Measurements from ENCODE around the gene TAF9B.
A peak's percentile ranks its signal among the peaks of the same experiment; 100 is the strongest.
"Not testable (repeated sequence)": the region's sequence is repeated elsewhere in the genome, so short reads cannot be mapped to it uniquely, and the experiment has no call there.

TAF9B gene, protein sequence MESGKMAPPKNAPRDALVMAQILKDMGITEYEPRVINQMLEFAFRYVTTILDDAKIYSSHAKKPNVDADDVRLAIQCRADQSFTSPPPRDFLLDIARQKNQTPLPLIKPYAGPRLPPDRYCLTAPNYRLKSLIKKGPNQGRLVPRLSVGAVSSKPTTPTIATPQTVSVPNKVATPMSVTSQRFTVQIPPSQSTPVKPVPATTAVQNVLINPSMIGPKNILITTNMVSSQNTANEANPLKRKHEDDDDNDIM

DNA sequence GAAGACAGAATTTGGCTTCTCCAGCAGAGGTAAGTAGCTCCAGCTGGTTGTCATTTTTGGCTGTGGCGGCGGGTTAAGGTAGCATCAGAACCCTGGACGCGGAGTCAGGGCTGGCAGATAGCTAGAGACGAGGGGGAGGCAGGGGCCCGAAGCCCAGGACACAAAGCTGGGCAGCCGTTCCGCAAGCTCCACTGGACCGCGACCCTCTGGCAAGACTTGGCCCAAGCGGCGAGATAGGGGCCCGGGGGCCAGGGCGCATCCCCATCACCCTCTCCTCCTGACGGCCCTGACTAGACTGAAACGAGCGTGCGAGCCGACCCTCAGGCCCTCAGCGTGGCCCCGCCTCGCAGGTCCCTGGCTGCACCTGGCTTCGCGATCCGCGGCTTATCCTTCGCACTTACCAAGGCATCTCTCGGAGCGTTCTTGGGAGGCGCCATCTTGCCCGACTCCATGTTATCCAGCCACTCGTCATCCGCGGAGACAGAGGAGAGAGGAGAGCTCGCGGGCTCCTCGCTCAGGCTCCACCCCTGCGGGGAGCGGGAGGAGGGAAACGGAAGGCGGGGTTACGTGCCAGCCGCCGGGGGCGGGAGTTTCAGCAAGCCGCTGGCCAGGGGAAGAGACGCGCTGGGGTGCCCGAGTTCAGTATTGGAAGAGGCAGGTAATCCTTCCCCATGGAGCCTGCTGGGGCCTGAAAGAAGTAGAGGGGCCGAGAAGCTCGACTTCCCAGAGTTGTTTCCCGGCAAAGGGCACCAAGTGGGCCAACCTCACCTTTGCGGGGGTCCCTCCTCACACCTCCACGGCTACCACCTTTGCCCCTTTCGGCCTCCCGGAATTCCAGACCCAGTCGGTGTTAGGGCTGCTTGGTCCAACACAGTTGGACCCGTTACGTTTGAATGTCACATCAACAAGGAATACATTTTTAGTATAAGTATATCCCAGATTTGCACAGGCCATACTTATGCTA lies at the start of gene TAF9B:
TSS of gene TAF9B (minus strand) at position 491 of the 964 bp plus-strand sequence. CDS start at position 452, 39 bp downstream.
- peak; percentile 83 for DNase-seq

DNA sequence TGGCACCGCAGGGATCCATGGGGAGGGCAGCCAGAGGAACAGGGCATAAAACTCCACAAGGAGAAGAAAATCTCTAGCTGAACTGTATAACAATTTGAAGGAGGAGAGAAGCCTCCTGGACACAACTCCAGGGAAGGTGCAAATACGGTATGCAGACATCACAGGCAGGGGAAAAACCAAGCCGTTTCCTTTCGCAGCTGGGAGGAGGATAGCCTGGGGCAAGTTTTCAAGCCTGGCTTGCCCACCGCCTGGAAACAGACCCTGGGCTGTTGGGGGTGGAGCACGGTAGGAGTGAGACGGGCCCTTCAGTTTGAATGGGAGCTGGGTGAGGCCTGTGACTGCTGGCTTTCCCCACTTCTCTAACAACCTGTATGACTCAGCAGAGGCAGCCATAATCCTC lies 43.4 kb upstream of the TAF9B start:
- DNase-seq, result no peak

DNA sequence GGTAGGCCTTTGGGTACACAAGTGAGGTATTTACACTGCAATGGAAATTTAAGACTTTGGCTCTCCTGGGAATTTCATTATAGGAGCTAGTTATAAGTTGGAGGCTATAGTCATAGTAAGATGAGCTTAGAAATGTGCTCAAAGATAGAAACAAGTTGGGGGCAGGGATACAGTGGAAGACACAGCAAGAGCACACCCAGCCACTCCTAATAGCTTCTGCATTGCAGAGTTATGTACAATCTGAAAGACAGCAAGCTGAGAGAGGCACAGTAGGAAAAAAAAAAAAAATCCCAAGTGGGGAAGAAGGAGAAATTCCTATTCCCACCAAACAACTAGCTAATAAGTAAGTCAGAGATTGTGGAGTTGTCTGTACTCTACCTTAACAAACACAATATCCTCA lies 41.9 kb upstream of the TAF9B start:
- no peak for DNase-seq

DNA sequence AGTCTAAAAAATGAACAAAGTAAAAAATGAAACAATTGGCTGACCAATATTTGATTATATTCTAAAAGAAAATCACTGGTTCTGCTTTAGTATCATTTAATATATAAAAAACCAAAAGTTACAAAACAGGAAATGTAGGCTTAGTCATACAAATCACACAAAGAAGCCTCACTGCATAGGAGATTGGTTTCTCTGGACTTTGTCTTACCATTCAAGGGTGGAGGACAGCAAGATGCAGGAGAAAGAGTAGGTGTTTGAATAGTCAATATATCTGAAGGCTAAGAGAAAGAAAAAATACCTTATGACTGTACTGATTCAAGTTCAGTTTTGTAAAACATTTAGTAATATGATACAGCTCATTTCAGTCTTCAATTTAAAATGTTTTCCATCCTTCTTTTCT lies 28.6 kb upstream of the TAF9B start:
- peak; percentile 5 for DNase-seq

DNA sequence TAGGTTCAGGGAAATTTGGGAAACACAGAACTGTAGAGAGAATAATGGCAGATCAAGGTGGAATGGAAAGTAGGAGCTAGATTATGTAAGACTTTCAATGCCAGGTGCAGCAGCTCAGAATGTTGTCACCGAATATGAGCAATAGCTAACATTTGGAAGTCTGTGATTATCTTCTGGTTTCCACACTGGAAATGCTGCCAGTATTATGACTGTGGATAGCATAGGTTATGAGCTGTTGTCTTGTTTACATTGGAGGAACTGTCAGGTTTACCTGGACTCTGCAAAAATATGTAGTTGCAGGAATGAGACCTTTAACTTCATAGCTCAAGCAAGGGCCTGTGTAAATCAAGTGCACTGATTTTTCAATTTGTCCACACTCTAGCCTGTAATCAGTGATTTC lies 26.0 kb upstream of the TAF9B start:
- DNase-seq, result no peak

DNA sequence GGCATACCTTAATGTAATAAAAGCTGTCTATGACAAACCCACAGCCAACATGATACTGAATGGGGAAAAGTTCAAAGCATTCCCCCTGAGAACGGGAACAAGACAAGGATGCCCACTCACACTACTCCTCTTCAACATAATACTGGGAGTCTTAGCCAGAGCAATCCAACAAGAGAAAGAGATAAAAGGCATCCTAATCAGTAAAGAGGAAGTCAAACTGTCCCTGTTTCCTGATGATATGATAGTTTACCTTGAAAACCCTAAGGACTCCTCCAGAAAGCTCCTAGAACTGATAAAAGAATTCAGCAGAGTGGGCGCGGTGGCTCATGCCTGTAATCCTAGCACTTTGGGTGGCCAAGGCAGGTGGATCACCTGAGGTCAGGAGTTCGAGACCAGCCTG lies 23.7 kb upstream of the TAF9B start:
- not testable (repeated sequence) for DNase-seq

DNA sequence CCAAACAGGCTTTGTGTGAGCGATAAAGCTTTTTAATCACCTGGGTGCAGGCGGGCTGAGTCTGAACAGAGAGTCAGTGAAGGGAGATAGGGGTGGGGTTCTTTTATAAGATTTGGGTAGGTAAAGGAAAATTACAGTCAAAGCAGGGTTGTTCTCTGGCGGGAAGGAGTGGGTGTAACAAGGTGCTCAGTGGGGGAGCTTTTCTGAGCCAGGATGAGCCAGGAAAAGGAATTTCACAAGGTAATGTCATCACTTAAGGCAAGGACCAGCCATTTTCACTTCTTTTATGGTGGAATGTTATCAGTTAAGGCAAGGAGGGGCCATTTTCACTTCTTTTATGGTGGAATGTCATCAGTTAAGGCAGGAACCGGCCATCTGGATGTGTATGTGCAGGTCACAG lies 21.3 kb upstream of the TAF9B start:
- DNase-seq, result not testable (repeated sequence)

DNA sequence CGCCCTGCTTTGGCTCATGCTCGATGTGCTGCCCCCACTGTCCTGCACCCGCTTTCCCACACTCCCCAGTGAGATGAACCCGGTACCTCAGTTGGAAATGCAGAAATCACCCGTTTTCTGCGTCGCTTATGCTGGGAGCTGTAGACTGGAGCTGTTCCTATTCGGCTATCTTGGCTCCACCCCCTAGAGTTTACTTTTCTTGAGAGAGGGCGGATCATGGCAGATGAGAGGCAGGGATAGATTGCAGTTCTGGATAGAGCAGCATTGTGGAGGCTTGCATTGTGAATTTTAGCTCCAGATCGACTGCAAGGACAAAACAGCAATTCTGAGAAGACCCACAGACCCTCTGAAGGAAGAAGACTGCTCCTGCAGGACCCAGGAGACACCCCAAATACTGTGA lies 18.4 kb upstream of the TAF9B start:
- DNase-seq, result not testable (repeated sequence)

DNA sequence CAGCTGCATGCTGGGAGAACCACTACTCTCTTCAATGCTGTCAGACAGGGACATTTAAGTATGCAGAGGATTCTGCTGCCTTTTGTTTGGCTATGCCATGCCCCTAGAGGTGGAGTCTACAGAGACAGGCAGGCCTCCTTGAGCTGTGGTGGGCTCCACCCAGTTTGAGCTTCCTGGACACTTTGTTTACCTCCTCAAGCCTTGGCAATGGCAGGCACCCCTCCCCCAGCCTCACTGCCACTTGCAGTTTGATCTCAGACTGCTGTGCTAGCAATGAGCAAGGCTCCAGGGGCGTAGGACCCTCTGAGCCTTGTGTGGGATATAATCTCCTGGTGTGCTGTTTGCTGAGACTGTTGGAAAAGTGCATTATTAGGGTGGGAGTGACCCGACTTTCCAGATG lies 17.9 kb upstream of the TAF9B start:
- DNase-seq, result not testable (repeated sequence)

DNA sequence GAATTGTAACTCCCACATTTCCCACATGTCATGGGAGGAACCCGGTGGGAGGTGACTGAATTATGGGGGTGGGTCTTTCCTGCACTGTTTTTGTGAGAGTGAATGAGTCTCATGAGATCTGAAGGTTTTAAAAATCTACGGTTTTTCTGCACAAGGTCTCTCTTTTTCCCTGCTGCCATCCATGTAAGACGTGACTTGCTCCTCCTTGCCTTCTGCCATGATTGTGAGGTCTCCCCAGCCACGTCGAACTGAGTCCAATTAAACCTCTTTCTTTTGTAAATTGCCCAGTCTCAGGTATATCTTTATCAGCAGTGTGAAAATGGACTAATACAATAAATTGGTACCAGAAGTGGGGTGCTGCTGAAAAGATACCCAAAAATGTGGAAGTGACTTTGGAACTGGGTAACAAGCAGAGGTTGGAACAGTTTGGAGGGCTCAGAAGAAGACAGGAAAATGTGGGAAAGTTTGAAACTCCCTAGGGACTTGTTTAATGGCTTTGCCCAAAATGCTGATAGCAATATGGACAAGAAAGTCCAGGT lies 7.6 kb upstream of the TAF9B start:
- DNase-seq, result not testable (repeated sequence)

DNA sequence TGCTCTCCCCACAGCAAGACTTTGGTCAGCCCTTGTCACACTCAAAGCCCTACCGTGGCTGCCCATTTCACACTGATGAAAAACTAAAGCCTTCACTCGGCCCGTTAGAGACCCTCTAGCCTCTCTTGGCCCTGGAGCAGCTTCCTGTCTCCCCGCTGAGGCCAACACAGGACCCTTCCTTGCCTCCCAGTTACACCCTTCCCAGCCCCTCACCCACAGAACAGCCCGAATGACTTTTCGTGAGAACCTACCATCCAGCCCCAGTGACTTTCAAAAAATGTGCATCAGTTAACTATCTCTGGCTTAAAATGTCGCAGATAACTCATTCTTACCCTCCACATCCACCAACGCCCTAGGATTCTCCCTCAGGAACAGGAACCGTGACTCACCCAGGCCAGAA lies 756 bp upstream of the TAF9B start:
- no peak for DNase-seq

DNA sequence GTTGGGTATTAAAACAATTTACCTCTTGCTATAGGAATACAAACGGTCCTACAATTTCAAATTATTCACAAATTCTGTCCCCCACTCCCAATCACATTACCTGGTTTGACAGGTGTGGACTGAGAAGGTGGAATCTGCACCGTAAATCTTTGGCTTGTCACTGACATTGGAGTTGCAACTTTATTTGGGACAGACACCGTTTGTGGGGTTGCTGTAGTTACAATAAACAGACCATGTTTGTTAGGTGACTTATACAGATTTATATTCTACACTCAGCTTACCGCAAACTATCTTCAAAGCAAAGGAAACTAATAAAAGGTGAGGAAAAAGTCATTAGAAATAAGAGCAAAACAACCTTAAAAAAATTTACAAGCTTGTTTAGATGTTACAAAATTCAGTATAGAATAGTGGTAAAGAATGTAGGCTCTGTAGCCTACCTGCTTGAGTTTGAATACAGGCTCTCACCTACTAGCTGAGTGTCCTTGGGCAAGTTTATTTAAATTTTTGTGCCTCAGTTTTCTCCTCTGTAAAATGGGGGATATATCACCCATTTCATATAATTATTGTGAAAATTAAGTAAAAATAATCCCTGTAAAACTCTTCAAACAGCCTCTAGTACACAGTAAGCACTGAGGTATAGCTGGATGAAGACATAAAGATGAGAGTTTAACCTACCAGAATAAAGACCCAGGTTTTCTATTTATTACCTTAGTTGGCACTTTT lies 6.1 kb downstream of the TAF9B start:
- DNase-seq, result no peak

DNA sequence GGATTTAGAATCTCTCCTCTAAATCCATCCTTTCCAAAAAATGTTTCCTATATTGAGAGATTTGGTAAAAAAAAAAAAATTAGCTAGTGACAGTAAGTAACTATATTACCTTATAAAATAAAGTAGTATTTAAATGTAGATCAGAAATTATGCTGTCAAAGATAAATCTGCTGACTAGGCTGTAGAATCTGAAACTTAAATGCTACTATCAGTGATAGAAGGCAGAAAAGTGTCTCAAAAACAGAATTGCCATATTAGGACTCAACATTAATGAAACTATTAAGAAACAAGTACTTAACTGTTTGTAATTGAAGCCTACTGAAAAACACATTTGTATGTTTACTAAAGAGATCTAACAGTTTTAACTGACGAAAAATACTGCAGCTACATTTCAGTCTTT lies 8.3 kb downstream of the TAF9B start:
- no peak for DNase-seq

DNA sequence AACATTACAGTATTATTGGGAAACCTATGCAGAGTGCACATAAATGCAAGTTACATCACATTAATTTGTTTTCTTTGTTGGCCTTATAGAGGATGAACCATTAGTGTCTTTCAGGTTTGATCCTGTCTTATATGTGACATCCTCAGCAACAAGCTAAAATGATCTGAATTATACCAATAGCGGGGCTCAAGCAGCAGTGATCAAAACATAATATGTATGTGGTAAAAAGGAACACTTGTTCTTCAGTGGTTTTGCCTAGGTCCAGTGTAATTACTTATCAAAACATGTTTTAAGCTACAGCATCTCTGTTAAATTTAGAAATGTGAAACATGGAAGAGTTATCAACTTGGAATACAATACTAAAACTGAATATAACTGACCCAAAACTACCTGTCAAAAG lies 9.1 kb downstream of the TAF9B start:
- DNase-seq, result no peak

DNA sequence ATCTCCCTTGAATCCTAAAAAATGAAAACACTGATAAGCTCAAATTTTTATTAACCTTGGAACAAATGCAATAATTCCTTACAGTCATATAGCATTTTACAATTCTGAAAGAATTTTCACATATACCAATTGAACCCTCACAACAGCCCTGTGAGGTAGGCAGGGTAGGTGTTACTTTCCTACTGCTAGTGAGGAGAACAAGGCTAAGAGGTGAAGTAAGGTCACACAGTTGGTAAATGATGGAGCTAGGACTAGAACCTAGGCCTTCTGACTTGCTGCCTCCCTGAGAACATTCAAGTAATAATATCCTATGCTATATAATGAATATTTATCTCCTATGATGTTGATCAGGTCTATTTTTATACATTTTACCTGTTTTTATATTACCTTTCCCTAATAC lies 9.7 kb downstream of the TAF9B start:
- no peak for DNase-seq

DNA sequence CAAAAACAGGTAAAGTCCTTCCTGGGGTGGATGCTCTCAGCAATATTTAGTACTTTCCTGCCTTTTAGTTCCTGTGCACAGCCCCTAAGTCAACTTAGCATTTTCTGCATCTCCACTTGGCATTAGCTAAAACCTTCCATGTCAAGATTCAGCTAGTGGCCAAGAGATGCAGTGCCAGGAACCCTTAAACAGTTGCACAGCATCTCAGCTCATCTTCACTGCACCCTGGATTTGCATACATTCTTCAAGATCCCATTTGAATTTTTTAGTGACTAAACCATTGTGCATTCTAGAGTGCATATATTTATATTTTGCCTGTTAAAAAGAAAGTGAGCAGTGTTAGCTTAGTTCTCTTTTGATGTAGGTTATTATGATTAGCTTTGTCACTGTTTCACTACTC lies 13.7 kb downstream of the TAF9B start:
- DNase-seq, result not testable (repeated sequence)

DNA sequence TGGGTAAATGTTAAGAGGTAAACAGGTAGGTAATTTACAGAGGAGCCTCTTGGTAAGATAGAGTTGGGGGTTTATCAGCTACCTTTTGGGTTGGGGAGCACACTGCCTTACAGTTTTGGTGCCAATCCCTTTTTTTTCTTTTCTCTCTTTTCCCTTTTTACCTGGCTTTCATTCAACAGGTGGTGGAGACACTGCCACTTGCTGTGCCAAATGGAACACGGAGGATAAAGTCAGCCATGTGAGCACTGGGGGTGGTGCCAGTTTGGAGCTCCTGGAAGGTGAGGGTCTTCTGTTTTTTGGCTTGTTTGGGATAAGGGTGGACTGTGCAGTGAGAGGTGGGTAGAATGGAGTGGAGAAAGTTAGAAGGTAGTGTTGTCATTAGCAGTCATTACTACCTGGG lies 14.3 kb downstream of the TAF9B start:
- DNase-seq, result no peak

DNA sequence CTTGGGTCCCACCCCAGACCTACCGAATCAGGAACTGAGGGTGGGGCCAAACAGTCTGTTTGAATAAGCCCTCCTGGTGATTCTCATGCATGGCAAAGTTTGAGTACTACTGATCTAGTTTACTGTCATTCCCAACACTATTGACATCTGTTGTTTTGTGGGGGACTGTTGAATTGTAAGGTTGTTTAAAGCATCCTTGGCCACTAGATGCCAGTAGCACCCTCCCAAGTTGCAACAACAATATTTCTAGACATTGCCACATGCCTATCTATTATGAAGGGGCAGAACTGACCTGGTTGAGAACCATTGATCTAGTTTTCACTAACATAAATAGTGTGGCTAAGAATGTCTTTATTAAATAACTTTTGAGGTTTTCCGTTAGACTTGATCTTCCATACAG lies 15.1 kb downstream of the TAF9B start:
- DNase-seq, result no peak

DNA sequence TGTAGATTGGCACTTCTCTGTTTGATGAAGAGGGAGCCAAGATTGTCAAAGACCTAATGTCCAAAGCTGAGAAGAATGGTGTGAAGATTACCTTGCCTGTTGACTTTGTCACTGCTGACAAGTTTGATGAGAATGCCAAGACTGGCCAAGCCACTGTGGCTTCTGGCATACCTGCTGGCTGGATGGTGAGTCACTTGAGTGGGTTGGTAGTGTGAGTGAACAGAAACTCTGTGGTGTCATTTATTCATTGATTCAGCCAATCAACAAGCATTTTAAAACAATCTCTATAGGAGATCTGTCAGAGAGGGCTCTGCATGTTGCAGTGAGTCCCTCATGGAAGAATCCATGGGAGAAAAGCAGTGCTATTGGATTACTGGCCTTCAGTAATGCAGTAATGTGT lies 16.3 kb downstream of the TAF9B start:
- DNase-seq, result no peak

DNA sequence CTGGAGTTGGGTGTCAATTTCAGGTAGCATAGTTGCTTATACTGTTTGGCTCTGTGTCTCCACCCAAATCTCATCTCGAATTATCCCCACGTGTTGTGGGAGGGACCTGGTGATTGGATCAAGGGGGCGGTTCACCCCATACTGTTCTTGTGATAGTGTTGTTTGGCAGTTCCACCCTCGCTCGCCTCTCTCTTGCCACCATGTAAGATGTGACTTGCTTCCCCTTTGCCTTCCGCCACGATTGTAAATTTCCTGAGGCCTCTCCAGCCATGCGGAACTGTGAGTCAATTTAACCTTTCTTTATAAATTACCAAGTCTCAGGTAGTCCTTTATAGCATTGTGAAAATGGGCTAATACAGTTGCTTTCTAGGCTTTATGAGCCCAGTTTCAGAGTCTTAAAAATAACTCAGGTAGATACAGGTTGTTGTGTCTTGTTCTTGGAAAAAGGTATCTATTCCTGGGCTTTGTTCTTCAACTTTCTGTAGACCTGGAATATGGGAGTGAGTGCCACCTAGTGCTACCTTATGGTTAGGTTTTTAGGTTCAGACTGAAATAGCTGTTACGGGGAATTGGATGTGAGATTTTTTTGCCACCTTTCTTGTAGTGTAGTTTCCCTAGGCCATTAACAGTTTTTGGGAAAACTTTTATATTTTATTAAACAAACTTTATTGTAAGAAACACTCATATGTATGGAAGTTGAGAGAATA lies 19.8 kb downstream of the TAF9B start:
- DNase-seq, result no peak

DNA sequence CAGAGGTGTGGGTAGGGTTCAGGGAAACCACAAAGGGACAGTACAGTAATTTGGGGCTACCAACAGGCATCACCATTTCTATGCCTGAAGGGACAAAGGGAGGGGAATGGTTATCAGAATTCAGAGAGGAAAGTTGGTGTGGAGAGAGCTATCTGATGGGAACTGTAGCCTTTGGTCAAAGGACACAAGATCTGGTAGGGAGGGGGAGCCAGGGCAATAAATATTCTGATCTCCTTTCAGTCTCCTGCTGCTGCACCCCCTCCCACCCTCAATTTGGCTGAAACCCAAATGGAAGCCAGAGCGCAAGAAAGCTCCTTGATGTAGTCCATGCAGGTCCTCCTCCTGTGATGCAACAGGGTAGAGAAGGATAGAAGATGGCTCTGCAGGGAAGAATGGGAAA lies 20.8 kb downstream of the TAF9B start:
- DNase-seq, result no peak

DNA sequence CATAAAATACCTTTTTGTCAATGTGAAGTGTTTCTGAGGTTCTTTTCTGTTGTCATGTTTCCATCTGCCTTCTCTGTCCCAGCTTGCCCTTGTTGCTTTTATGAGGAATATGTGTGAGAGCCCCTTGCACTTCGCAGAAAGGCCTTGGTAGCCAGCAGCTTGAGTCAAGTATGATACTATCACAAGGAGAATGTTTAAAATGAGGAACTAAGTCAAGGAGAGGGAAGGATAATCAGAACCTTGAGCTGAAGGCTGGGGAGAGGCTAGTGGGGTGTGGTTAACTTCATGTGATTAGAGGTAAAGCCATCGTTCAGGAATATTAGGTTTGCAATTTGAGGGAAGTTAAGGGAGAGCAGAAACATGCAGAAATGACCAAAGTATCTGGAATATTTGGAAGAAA lies 22.7 kb downstream of the TAF9B start:
- DNase-seq, result peak; percentile 21

DNA sequence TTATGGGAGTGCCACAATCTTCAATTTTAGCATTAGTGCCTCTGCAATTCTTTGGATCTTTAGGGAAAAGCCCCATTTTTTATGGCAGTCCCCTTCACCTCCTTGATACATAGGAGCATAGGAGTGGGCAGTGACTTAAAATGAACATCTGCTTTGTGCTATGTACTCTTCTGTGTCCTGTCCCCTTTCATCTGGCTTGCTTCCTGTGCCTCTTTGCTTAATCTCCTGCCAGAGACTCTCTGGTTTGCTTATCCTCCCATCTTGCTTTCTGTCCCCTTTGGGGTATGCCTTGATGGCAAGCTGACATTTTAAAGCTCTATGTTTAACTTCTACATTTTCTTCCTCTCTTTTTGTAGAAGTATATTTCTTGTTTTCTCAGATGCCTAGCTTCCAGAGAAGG lies 23.1 kb downstream of the TAF9B start:
- no peak for DNase-seq
